ENCODE results near the gene OLFM2.
"Not testable (repeated sequence)": the region's sequence is repeated elsewhere in the genome, so short reads cannot be mapped to it uniquely, and the experiment has no call there.

OLFM2 gene

GRCh38 chr19:9823816-9824215 is 112.5 kb downstream of the OLFM2 start:
- no peak for DNase-seq

GRCh38 chr19:9820034-9820433 is 116.3 kb downstream of the OLFM2 start:
- not testable (repeated sequence) for DNase-seq

DNA sequence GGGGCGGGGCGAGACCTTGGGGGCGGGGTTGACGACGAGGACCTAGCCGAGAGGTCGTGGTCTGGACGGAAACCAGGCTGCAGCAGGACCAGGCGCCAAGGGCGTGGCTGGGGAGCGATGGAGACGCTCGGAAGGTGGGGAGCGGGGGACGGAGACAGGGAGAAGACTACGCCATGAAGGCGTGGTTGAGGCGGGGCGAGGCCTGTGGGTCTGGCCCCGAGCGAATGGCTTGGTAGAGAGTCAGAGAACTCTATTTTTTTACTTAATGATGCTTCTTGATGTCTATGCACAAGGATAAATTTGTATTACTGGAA is 116.8 kb downstream of the OLFM2 start:
- no peak for DNase-seq

- DNase-seq = peak; percentile 86
Measured at GRCh38 chr19:9818734-9819595, 117.3 kb downstream of the OLFM2 start, which contains the start of gene FBXL12. Gene FBXL12, minus strand, starts transcription at chr19:9819079. Its CDS starts 266 bp downstream, at chr19:9818813.

- no peak for DNase-seq
Measured at GRCh38 chr19:9818175-9818733, 118.1 kb downstream of the OLFM2 start.

DNA sequence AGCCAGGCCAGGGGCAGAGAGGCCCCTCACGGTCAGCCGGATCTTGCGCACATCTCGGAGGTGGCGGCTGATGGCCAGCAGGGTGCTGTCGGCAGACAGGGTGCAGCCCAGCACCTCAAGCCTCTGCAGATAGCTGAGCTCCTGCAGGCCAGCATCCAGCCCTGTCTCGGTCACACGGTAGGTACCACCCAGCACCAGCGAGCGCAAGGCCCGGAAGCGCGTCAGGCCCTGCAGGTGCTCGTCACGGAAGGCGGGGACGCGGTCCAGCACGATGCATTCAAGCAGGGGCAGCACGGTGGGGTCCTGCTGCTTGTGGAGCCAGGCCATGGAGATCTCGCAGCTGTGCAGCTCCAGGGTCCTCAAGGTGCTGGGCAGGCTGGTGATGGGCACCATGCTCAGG is 125.2 kb downstream of the OLFM2 start:
- no peak for DNase-seq

DNA sequence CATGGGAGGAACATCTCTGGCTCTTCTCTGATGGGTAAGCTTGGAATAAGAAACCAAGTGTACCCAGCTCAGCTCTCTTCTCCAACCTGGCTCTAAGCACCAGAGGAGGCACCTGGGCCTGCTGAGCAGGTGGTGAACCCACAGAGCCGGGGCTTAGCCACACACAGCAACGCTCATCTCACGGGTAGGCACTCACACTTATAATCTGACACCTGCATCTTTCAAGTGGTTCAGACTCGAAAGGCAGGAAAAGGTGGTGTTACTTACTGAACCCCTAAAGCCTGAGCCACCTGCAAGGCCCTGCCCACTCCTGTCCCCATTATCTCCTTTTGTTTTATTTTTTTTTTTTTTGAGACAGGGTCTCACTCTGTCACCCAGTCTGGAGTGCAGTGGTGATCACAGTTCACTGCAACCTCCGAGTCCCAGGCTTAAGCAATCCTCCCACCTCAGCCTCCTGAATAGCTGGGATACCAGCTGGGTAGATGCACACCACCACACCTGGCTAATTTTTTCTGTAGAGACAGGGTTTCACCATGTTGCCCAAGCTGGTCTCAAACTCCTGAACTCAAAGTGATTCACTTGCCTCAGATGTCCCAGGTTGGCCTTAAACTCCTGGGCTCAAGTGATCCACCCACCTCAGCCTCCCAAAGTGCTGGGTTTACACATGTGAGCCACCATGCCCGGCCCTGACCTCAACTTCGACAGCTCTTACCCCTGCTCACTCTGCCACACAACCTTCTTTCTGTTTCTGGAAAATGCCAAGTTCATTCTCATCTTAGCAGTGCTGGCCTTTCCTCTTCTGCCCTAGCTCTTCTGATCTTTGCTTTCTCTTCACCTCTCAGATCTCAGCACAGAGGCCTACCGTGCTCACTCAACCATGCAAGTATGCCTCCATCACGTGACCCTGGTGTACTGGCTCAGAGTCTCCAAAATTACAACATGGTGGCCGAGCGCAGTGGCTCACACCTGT is 127.2 kb downstream of the OLFM2 start:
- no peak for DNase-seq

GRCh38 chr19:9806803-9807202 is 129.5 kb downstream of the OLFM2 start:
- DNase-seq = no peak

All from NCI-H2081 treated with DMSO at 0.1 percent for 48 hours (cell line).